Stimulated activated CD4-positive, alpha-beta T cell treated with anti-CD3 and anti-CD28 coated beads, Interleukin-1b, Interleukin-23, amount 100 ng/mL, for 4 hours (primary cell): ENCODE measurements around the gene HOXC13.

Experiments
- DNase-seq, 2 donors: peaks; one replicate each; pipeline ENCODE4 v3.0.0-alpha.2; 2020; ENCODE audit warnings: low read depth in 2 of 2

The HOXC13 gene

GRCh38 chr12:53970451-53970850, 31.8 kb downstream of the HOXC13 start:
- DNase-seq, result no peak

- DNase-seq, result no peak
These were observed 32.5 kb downstream of the HOXC13 start for GRCh38 chr12:53971129-53971528.

GRCh38 chr12:53971686-53972085, 33.1 kb downstream of the HOXC13 start:
- no peak for DNase-seq

GRCh38 chr12:53972152-53972702, 33.6 kb downstream of the HOXC13 start:
- no peak for DNase-seq

- DNase-seq, result no peak
These were observed 34.1 kb downstream of the HOXC13 start, which contains the start of gene HOXC11 for GRCh38 chr12:53972722-53973235. HOXC11 (plus strand) TSS chr12:53973126; CDS start chr12:53973242, 116 bp downstream.

- no peak for DNase-seq
These were observed 34.8 kb downstream of the HOXC13 start for GRCh38 chr12:53973236-53974042.

GRCh38 chr12:53974084-53975063, 35.7 kb downstream of the HOXC13 start, which contains the start of gene HOTAIR:
HOTAIR (minus strand) TSS chr12:53974954.
- DNase-seq, result no peak

DNA sequence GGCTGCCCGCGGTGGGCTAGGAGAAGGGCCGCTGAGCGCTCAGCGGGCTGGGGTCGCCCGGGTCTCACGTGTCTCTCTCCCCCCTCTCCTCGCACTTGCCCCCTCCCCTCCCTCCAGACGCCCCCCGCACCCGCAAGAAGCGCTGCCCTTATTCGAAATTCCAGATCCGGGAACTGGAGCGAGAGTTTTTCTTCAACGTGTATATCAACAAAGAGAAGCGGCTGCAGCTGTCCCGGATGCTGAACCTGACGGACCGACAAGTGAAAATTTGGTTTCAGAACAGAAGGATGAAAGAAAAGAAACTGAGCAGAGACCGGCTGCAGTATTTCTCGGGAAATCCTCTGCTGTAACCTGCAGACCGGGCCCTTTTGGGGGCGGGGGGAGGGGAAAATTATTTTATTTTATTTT, 36.4 kb downstream of the HOXC13 start:
- no peak for DNase-seq

DNA sequence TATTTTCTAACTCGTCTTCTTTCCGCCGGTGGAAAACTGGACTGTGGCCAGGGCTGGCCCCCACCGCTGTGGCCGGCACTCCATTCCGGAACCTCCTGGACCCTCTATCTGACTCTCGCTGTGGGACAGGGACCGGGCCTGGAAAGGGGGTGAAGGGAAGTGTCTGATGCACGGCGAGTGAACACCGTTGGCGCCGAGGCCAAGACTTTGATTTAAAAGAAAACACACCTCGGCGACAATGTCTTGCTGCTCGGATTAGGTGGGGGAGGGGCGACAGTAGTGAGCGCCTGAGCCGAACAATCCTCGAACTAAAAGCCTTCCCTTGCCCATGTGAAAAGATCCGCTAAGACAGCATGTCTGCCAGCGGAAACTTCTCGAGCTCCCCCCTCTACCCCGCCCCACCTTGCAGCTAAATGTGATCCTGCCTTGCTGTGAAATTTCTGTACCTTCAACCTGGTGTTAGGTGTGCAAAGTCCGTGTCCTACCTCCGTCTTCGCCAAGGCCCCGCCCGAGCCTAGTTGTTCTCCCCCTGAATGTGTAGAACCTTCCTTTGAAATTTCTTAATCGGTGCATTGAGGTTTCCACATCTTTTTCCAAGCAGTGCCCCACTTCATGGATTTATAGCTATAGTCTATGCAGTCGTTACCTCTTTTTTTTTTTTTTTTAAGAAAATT, 37.0 kb downstream of the HOXC13 start:
- no peak for DNase-seq

GRCh38 chr12:53976172-53976822, 37.7 kb downstream of the HOXC13 start:
- DNase-seq, result no peak

GRCh38 chr12:53976823-53977595, 38.4 kb downstream of the HOXC13 start:
- no peak for DNase-seq

GRCh38 chr12:53977596-53978445, 39.2 kb downstream of the HOXC13 start:
- no peak for DNase-seq

GRCh38 chr12:53978477-53979356, 40.1 kb downstream of the HOXC13 start:
- no peak for DNase-seq

DNA sequence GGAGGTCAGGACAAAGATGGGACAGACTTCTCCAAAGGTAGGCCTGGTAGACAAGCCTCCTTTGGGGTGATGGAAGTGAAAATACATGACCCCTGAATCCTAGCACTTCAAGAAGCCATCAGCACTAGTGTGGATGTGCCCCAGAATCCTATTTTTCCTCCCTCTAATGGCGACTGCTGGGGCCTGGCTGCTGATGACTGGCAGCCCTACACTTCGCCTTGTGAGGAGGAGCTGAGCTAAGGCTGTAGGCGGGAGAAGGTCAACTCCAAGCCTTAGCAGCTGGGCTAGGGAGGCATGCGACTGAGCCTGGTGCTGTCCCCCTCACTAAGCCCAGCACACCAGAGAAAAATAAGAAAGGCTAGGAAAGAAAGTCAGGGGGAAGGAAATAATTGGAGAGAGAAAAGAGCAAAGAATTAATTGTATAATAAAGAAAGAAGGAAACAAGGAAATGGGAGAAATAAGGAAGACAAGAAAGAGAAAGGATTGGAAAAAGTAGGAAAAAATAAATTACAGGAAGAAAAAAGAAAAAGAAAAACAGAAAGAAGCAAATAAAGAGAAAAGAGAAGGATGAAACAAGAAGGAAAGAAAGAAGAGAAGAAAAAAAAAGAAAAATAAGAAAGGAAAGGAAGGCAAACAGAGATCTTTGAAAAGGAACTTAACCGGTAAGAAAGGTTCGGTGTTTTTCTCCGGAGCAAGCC, 41.6 kb downstream of the HOXC13 start:
- no peak for DNase-seq

GRCh38 chr12:53980802-53981496, 42.3 kb downstream of the HOXC13 start:
- no peak for DNase-seq

GRCh38 chr12:53981634-53982565, 43.3 kb downstream of the HOXC13 start:
- no peak for DNase-seq
